ENCODE results near the gene NDRG3.

DNA sequence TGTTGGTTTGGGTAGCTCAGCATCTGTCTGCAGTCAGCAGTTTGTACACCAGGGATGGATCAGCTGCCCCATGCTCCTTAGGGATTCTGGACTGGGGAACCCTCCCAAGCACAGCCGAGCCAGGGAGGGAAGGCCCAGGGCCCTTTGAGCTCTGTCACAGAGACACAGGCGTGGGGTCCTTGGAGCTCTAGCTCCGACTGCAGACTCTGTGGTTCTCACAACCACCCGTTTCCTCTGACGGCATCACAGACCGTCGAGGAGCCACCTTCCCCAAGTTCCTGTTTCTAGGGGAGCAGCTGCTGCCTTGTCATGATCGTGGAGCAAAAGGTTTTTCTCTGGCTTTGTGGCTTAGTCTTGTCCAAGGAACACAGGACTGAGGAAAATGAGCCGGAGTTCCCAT is 99.9 kb downstream of the NDRG3 start, which contains the start of gene SLA2:
- TF ChIP-seq, protein P1, sequence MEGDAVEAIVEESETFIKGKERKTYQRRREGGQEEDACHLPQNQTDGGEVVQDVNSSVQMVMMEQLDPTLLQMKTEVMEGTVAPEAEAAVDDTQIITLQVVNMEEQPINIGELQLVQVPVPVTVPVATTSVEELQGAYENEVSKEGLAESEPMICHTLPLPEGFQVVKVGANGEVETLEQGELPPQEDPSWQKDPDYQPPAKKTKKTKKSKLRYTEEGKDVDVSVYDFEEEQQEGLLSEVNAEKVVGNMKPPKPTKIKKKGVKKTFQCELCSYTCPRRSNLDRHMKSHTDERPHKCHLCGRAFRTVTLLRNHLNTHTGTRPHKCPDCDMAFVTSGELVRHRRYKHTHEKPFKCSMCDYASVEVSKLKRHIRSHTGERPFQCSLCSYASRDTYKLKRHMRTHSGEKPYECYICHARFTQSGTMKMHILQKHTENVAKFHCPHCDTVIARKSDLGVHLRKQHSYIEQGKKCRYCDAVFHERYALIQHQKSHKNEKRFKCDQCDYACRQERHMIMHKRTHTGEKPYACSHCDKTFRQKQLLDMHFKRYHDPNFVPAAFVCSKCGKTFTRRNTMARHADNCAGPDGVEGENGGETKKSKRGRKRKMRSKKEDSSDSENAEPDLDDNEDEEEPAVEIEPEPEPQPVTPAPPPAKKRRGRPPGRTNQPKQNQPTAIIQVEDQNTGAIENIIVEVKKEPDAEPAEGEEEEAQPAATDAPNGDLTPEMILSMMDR (IDR thresholded peaks at IDR 0.05; ENCODE audit: insufficient read depth, low read length): no peak
- TF ChIP-seq GABPA (IDR thresholded peaks at IDR 0.05; ENCODE audit: low read depth) (peak; percentile 23; the same call in 1 of the 2 replicates), POLR2AphosphoS5 (IDR thresholded peaks at IDR 0.05; ENCODE audit: low read depth) (peak; percentile 70)
